ENCODE results near the gene EIF1.
"Not testable (repeated sequence)": the region's sequence is repeated elsewhere in the genome, so short reads cannot be mapped to it uniquely, and the experiment has no call there.

EIF1 gene

GRCh38 chr17:41678907-41679739, 9.6 kb upstream of the EIF1 start:
- peak; percentile 81 to 88 for DNase-seq
- no peak for TF ChIP-seq GATA1 (IDR thresholded peaks at IDR 0.05; ENCODE audit: low read depth, low read length)
- peak; percentile 44 for TF ChIP-seq POLR2A (IDR thresholded peaks at IDR 0.05; ENCODE audit: low read length)

DNA sequence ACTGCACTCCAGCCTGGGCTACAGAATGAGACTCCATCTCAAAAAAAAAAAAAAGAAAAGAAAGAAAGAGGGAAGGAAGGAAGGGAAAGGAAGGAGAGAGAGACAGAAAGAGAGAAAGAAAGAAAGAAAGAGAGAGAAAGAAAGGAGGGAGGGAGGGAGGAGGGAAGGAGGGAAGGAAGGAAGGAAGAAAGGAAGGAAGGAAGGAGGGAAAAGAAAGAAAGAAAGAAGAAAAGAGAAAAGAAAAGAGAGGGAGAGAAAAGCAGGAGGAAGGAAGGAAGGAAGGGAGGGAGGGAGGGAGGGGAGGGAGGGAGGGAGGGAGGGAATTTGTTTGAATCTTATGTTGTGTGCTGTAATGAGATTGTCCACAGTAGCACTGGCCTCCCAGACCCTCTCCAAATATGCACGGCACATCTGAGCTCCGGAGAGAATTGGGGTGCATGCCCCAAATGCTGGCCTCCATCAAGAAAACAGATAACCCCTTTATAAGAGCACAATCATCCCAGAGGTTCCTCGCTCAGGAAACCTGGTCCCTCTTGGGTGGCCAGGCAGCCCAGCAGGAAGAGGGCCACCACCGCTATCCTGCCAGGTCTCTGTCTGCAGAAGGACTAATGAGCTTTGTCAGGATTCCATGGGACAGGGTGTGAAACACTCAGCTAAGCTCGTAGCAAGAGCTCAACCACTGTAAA, 8.8 kb upstream of the EIF1 start:
- DNase-seq, result no peak
- TF ChIP-seq POLR2A (IDR thresholded peaks at IDR 0.05; ENCODE audit: low read length) (no peak), GATA1 (IDR thresholded peaks at IDR 0.05; ENCODE audit: low read depth, low read length) (no peak)

- TF ChIP-seq GATA1 (IDR thresholded peaks at IDR 0.05; ENCODE audit: low read depth, low read length) (no peak), POLR2A (IDR thresholded peaks at IDR 0.05; ENCODE audit: low read length) (no peak)
- DNase-seq, result no peak
Measured at GRCh38 chr17:41680426-41681040, 8.2 kb upstream of the EIF1 start.

GRCh38 chr17:41681776-41682175, 6.9 kb upstream of the EIF1 start:
- no peak for DNase-seq
- TF ChIP-seq GATA1 (IDR thresholded peaks at IDR 0.05; ENCODE audit: low read depth, low read length) (no peak), POLR2A (IDR thresholded peaks at IDR 0.05; ENCODE audit: low read length) (no peak)

- no peak for DNase-seq
- TF ChIP-seq POLR2A (IDR thresholded peaks at IDR 0.05; ENCODE audit: low read length), result no peak
- TF ChIP-seq GATA1 (IDR thresholded peaks at IDR 0.05; ENCODE audit: low read depth, low read length), result no peak
Measured at GRCh38 chr17:41682631-41683030, 6.1 kb upstream of the EIF1 start.

GRCh38 chr17:41683441-41684007, 5.2 kb upstream of the EIF1 start:
- no peak for TF ChIP-seq GATA1 (IDR thresholded peaks at IDR 0.05; ENCODE audit: low read depth, low read length)
- no peak for TF ChIP-seq POLR2A (IDR thresholded peaks at IDR 0.05; ENCODE audit: low read length)
- DNase-seq, result no peak

DNA sequence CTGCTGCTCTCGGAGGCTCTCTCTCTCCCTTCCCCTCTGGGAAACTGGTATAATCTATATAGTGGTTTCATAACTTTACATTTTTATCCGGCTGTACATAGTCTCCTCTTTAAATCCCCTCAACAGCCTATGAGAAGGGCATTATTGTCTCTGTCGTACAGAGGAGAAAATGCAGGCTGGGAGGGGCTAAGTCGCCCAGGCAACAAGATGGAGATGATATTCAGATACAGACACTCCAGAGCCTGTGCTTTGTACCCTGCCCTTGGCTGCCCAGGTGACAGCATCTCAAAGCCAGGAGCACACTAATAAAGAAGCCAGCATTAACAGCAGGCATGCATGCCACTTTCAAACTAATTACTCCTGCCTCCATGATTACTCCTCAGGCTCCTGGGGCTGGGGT, 4.7 kb upstream of the EIF1 start:
- TF ChIP-seq GATA1 (IDR thresholded peaks at IDR 0.05; ENCODE audit: low read depth, low read length) (no peak), POLR2A (IDR thresholded peaks at IDR 0.05; ENCODE audit: low read length) (no peak)
- no peak for DNase-seq

DNA sequence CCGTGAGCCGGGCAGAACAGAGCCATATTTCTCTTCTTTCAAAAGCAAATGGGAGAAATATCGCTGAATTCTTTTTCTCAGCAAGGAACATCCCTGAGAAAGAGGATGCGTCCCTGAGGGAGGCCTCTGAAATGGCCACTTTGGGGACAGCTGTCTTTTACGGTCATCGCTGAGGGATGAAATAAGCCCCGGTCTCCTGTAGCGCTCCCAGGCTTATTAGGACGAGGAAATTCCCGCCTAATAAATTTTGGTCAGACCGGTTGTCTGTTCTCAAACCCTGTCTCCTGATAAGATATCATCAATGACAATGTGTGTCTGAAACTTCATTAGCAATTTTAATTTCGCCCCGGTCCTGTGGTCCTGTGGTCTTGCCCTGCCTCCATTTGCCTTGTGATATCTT, 2.9 kb upstream of the EIF1 start:
- not testable (repeated sequence) for DNase-seq

GRCh38 chr17:41686281-41686680, 2.4 kb upstream of the EIF1 start:
- no peak for DNase-seq

DNA sequence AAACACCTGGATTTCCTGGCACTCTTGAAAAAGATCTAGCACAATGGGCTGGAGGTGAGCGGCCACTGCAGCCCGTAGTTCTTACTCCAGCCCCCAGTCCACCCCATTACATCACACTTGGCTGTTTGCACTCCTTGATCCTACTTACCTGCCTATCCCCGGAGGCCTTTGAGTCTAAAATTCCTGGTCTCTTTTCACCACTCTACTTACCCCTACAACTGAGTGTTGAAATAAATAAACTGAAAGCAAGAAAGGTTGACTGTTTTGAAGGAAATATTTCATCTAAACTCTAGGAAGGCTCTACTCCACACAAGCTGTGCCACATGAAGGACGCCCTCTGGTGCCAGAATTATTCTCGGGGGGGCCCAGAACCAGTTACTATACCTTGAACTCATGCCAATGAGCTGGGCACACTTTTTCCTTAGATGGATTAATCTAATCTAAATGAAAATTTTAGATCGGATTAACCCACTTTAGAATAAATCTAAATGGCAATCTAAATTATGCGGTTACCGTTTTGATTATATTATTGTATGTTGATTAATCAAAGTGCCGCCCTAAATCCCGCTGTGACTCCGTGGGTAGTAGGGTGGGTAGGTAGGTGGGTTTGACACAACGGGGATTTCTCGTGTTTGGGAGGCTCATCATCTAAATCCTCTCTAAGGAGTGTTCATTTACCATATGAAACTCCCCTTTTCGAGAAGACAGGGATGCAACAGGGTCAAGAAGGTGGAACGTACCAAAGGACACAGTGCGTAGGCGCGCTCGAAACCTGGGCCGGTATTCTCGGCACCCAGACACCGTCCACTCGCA, 651 bp upstream of the EIF1 start:
- no peak for TF ChIP-seq GATA1 (IDR thresholded peaks at IDR 0.05; ENCODE audit: low read depth, low read length)
- no peak for TF ChIP-seq POLR2A (IDR thresholded peaks at IDR 0.05; ENCODE audit: low read length)
- DNase-seq, result peak; percentile 65 to 77

More at GRCh38 chr17:41686281-41686680, 2.4 kb upstream of the EIF1 start:
- TF ChIP-seq GATA1 (IDR thresholded peaks at IDR 0.05; ENCODE audit: low read depth, low read length) (no peak), POLR2A (IDR thresholded peaks at IDR 0.05; ENCODE audit: low read length) (no peak)

- peak; percentile 85 to 91 for DNase-seq
- TF ChIP-seq GATA1 (IDR thresholded peaks at IDR 0.05; ENCODE audit: low read depth, low read length) (no peak), POLR2A (IDR thresholded peaks at IDR 0.05; ENCODE audit: low read length) (no peak)
Measured at GRCh38 chr17:41689497-41690299, 1.0 kb downstream of the EIF1 start.

GRCh38 chr17:41690497-41690896, 1.8 kb downstream of the EIF1 start:
- TF ChIP-seq POLR2A (IDR thresholded peaks at IDR 0.05; ENCODE audit: low read length) (no peak), GATA1 (IDR thresholded peaks at IDR 0.05; ENCODE audit: low read depth, low read length) (no peak)
- DNase-seq, result peak in 1 of 2 experiments; percentile 52

Measured in erythroblast (primary cell).